HepG2 (cell line): ENCODE data around the gene RBM19. TPM values are rescaled to one million over a fixed set of nuclear protein-coding genes. Genes with fewer than 3 reads are reported as not detected.
A peak's percentile ranks its signal among the peaks of the same experiment; 100 is the strongest.

Experiments
- AGO2 ChIP-seq: fragments of 200-400 bp; formaldehyde crosslinking; optimal IDR thresholded peaks from 2 replicates; pipeline ENCODE3; 2017; ENCODE audit warnings: mild to moderate bottlenecking, low read depth, low read length, moderate library complexity
- ARHGAP35 ChIP-seq: sonication (generic); formaldehyde crosslinking; IDR thresholded peaks from 2 replicates; pipeline ENCODE4 v1.9.0; 2022; ENCODE audit warnings: mild to moderate bottlenecking, inconsistent platforms, moderate library complexity, missing genetic modification reagents, borderline replicate concordance
- DMTF1 ChIP-seq: sonication (generic); formaldehyde crosslinking; IDR thresholded peaks from 2 replicates; pipeline ENCODE4 v1.4.0; 2020; ENCODE audit warnings: mild to moderate bottlenecking, missing genetic modification reagents
- ELK4 ChIP-seq: sonication (generic); formaldehyde crosslinking; IDR thresholded peaks from 2 replicates; pipeline ENCODE4 v1.9.0; 2021; ENCODE audit warnings: missing genetic modification reagents, borderline replicate concordance
- HDAC2 ChIP-seq: sonication (generic); formaldehyde crosslinking; IDR thresholded peaks from 2 replicates; pipeline ENCODE4 v1.4.0; 2020; ENCODE audit warnings: missing genetic modification reagents
- HMGA1 ChIP-seq: sonication (generic); formaldehyde crosslinking; conservative IDR thresholded peaks from 2 replicates; pipeline ENCODE4 v1.4.0; 2020; ENCODE audit warnings: missing genetic modification reagents
- JUND ChIP-seq: sonication (generic); formaldehyde crosslinking; IDR thresholded peaks from 2 replicates; pipeline ENCODE4 v1.8.0; 2022; ENCODE audit warnings: mild to moderate bottlenecking, missing genetic modification reagents
- KDM4B ChIP-seq: sonication (generic); formaldehyde crosslinking; IDR thresholded peaks from 2 replicates; pipeline ENCODE4 v1.4.0; 2020; ENCODE audit warnings: missing genetic modification reagents
- SIX1 ChIP-seq: sonication (generic); formaldehyde crosslinking; IDR thresholded peaks from 2 replicates; pipeline ENCODE4 v1.4.0; 2020; ENCODE audit warnings: missing genetic modification reagents, borderline replicate concordance
- SMARCE1 ChIP-seq: fragments of 450-650 bp; IDR thresholded peaks from 2 replicates; pipeline ENCODE4 v1.6.1; 2017; ENCODE audit warnings: borderline replicate concordance
- SUZ12 ChIP-seq: fragments of 150-350 bp; IDR thresholded peaks from 2 replicates; pipeline ENCODE4 v1.6.1; 2014; ENCODE audit warnings: low read depth, low read length
- XBP1 ChIP-seq: sonication (generic); formaldehyde crosslinking; IDR thresholded peaks from 2 replicates; pipeline ENCODE4 v1.5.0; 2020; ENCODE audit warnings: missing genetic modification reagents
- YEATS4 ChIP-seq: sonication (generic); formaldehyde crosslinking; IDR thresholded peaks from 2 replicates; pipeline ENCODE4 v1.4.0; 2020; ENCODE audit warnings: missing genetic modification reagents, borderline replicate concordance
- ZFYVE20 ChIP-seq: sonication (generic); formaldehyde crosslinking; IDR thresholded peaks from 2 replicates; pipeline ENCODE4 v1.8.0; 2023; ENCODE audit warnings: low read depth, mild to moderate bottlenecking, moderate library complexity, missing genetic modification reagents, borderline replicate concordance
- ZNF644 ChIP-seq: IDR thresholded peaks from 2 replicates; pipeline ENCODE4 v1.6.1; 2016; ENCODE audit warnings: low read depth
- polyA plus RNA-seq, 8 experiments: library from polyadenylated mRNA; depleted of rRNA in 3 of 8; stranded (reverse) in 7 of 8; unstranded in 1 of 8; fragments of >200 nt; fragmentation: Illumina TruSeq in 4 of 8; extraction: Trizol in 4 of 8; gene quantifications; 2 replicates each; pipeline versions ENCODE4 v1.2.1 to v1.2.3, GENCODE V29; 2011 to 2016; ENCODE audit warnings: low read depth in 4 of 8, missing spikeins in 1 of 8, mixed read lengths in 1 of 8; ENCODE audit not compliant: insufficient read depth in 1 of 8
- total RNA-seq, 5 experiments: library from RNA; depleted of rRNA; stranded (reverse); fragments of >200 nt; fragmentation: Illumina TruSeq; extraction: Trizol; gene quantifications; 2 replicates each; pipeline ENCODE4 v1.2.3, GENCODE V29; 2016; ENCODE audit warnings: low read depth in 1 of 5
- TF ChIP-seq, protein P1 (sequence below): sonication (generic); formaldehyde crosslinking; IDR thresholded peaks from 2 replicates; pipeline ENCODE4 v1.4.0; 2020; ENCODE audit warnings: mild to moderate bottlenecking, missing genetic modification reagents

Gene RBM19
- total and polyA plus RNA-seq, 2 of the 13 experiments (the other 11 are each of a cell fraction or from before 2014, with no cell fraction given) = 19.3 to 32.2 TPM

GRCh38 chr12:113781415-113782198 lies 184.5 kb downstream of the RBM19 start (continued):
- TF ChIP-seq KDM4B = no peak
- TF ChIP-seq ZFYVE20 = no peak
- TF ChIP-seq, protein P1, sequence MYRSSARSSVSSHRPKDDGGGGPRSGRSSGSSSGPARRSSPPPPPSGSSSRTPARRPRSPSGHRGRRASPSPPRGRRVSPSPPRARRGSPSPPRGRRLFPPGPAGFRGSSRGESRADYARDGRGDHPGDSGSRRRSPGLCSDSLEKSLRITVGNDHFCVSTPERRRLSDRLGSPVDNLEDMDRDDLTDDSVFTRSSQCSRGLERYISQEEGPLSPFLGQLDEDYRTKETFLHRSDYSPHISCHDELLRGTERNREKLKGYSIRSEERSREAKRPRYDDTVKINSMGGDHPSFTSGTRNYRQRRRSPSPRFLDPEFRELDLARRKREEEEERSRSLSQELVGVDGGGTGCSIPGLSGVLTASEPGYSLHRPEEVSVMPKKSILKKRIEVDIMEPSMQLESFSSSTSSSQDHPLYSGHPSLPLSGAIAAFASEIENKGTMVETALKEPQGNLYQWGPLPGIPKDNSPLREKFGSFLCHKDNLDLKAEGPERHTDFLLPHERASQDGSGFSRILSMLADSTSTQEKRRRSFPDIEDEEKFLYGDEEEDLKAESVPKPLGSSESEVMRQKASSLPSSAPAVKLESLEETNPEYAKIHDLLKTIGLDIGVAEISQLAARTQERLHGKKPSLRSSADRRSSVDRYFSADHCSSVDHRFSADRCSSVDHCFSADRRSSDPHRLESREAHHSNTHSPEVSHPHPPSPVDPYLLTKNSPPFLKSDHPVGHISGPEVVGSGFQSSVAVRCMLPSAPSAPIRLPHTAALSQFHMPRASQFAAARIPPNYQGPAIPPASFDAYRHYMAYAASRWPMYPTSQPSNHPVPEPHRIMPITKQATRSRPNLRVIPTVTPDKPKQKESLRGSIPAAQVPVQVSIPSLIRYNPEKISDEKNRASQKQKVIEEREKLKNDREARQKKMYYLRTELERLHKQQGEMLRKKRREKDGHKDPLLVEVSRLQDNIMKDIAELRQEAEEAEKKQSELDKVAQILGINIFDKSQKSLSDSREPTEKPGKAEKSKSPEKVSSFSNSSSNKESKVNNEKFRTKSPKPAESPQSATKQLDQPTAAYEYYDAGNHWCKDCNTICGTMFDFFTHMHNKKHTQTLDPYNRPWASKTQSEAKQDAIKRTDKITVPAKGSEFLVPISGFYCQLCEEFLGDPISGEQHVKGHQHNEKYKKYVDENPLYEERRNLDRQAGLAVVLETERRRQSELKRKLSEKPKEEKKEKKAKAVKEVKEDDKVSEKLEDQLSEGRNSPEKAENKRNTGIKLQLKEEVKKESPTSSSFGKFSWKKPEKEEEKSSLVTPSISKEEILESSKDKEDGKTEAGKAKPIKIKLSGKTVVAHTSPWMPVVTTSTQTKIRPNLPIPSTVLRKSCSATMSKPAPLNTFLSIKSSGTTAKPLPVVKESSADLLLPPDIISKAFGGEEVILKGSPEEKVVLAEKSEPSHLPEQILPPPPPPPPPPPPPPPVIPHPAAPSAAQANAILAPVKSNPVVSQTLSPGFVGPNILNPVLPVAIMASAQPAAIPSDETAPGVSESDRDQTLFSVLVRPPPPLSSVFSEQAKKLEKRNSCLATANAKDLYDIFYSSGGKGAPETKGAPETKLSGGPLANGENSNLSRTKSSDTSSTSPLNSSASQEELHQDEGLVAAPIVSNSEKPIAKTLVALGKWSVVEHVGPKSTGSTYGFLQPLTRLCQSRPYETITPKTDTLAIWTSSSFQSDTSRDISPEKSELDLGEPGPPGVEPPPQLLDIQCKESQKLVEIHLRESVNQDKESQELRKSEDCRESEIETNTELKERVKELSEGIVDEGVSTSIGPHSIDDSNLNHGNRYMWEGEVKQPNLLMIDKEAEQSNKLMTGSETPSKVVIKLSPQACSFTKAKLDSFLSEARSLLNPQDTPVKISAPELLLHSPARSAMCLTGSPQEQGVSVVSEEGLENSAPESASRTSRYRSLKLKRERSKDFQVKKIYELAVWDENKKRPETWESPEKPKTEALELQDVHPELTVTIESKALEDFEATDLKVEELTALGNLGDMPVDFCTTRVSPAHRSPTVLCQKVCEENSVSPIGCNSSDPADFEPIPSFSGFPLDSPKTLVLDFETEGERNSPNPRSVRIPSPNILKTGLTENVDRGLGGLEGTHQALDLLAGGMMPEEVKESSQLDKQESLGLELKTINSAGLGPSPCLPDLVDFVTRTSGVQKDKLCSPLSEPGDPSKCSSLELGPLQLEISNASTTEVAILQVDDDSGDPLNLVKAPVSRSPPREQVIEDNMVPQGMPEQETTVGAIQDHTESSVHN (CRISPR knock-in tag) = no peak
- TF ChIP-seq SMARCE1 = no peak
- no peak for TF ChIP-seq XBP1 (CRISPR knock-in tag)
- no peak for TF ChIP-seq AGO2
- no peak for TF ChIP-seq ARHGAP35 (CRISPR knock-in tag)
- TF ChIP-seq HMGA1 (CRISPR knock-in tag) = no peak
- TF ChIP-seq HDAC2 (CRISPR knock-in tag) = no peak
- TF ChIP-seq SUZ12 = no peak
- TF ChIP-seq ELK4 = no peak
- no peak for TF ChIP-seq DMTF1 (CRISPR knock-in tag)
- peak; percentile 85 for TF ChIP-seq ZNF644
- TF ChIP-seq YEATS4 = 0 out of 2 replicates have a peak, but pooled peaks have one; percentile 24
- no peak for TF ChIP-seq JUND
- no peak for TF ChIP-seq SIX1
